B cell (primary cell): ENCODE results near the gene SOX15. TPM values are rescaled to one million over a fixed set of nuclear protein-coding genes. Genes with fewer than 3 reads are reported as not detected.

Experiments
- ATAC-seq: fragments of 200-7000 bp; cut with Tn5 transposase; one replicate; pipeline ENCODE4 v1.10.0; 2021; ENCODE audit warnings: low read depth, mild to moderate bottlenecking, moderate number of reproducible peaks, moderate library complexity
- CTCF ChIA-PET: fragments of 350-600 bp; sonication (Branson Sonifier 250); formaldehyde crosslinking; loops from one replicate; lab custom pipeline; 2021; ENCODE audit warnings: antibody characterized with exemption, inconsistent platforms; lab: Charles Lee
- POLR2A ChIA-PET: fragments of 350-600 bp; sonication (Branson Sonifier 250); formaldehyde crosslinking; loops from one replicate; lab custom pipeline; 2021; ENCODE audit warnings: antibody characterized with exemption; lab: Charles Lee
- DNase-seq: peaks from one replicate; pipeline ENCODE4 v3.0.0; 2013
- H2AFZ ChIP-seq: 2 replicates; pipeline ENCODE4 v1.6.1; 2012; ENCODE audit warnings: mild to moderate bottlenecking, low read depth, low read length; ENCODE audit not compliant: insufficient read depth, poor library complexity, severe bottlenecking
- H3K27ac ChIP-seq, 2 donors: 1 replicate in 1 of 2; 2 replicates in 1 of 2; pipeline ENCODE4 v1.5.1; 2012 to 2013; ENCODE audit warnings: low read length in 2 of 2, mild to moderate bottlenecking in 2 of 2, moderate library complexity in 1 of 2
- H3K27me3 ChIP-seq, 4 experiments: fragments of 200-600 bp in 1 of 4; sonication (generic) in 1 of 4; replicated peaks in 1 of 4; 1 replicate in 2 of 4; 2 replicates in 2 of 4; pipeline versions ENCODE4 v1.6.1 to v1.7.0; 2013 to 2016; ENCODE audit warnings: low read length in 3 of 4, mild to moderate bottlenecking in 2 of 4, mixed read lengths in 1 of 4, moderate library complexity in 1 of 4; ENCODE audit not compliant: insufficient read depth in 4 of 4, control insufficient read depth in 3 of 4; ENCODE audit errors: control extremely low read depth in 1 of 4
- H3K36me3 ChIP-seq, 2 experiments: replicated peaks in 1 of 2; 1 replicate in 1 of 2; 2 replicates in 1 of 2; pipeline versions ENCODE4 v1.6.1 to v1.7.1; 2013; ENCODE audit warnings: low read length in 1 of 2; ENCODE audit not compliant: insufficient read depth in 2 of 2, control insufficient read depth in 1 of 2; ENCODE audit errors: control extremely low read depth in 1 of 2, extremely low read depth in 1 of 2
- H3K4me1 ChIP-seq, 2 donors: fragments of 200-600 bp in 1 of 2; sonication (generic) in 1 of 2; 1 replicate in 1 of 2; 2 replicates in 1 of 2; pipeline versions ENCODE4 v1.5.1 to v1.6.1; 2013 to 2017; ENCODE audit warnings: low read length in 2 of 2; ENCODE audit not compliant: control insufficient read depth in 2 of 2, insufficient read depth in 2 of 2
- H3K4me2 ChIP-seq: replicated peaks from 2 replicates; pipeline ENCODE3; 2012; ENCODE audit warnings: mild to moderate bottlenecking, low read depth, low read length; ENCODE audit not compliant: poor library complexity, severe bottlenecking
- H3K4me3 ChIP-seq, 5 experiments: fragments of 200-600 bp in 1 of 5; sonication (generic) in 1 of 5; 1 replicate in 3 of 5; 2 replicates in 2 of 5; pipeline versions ENCODE4 v1.5.1 to v1.7.0; 2011 to 2016; ENCODE audit warnings: low read length in 4 of 5, mild to moderate bottlenecking in 4 of 5, low read depth in 2 of 5, control low read depth in 1 of 5, moderate library complexity in 1 of 5; ENCODE audit not compliant: insufficient read depth in 1 of 5; ENCODE audit errors: control extremely low read depth in 1 of 5, extremely low read depth in 1 of 5
- H3K79me2 ChIP-seq: fragments of 200-600 bp; sonication (generic); one replicate; pipeline ENCODE4 v1.6.0; 2016; ENCODE audit warnings: low read length; ENCODE audit not compliant: control insufficient read depth, insufficient read depth
- H3K9ac ChIP-seq: fragments of 200-600 bp; sonication (generic); 2 replicates; pipeline ENCODE4 v1.6.1; 2017; ENCODE audit warnings: mild to moderate bottlenecking, low read length, moderate library complexity
- H3K9me3 ChIP-seq, 3 donors: one replicate each; pipeline versions ENCODE4 v1.6.1 to v1.7.1; 2013; ENCODE audit warnings: low read length in 2 of 3; ENCODE audit not compliant: control insufficient read depth in 2 of 3, insufficient read depth in 1 of 3; ENCODE audit errors: control extremely low read depth in 1 of 3
- H4K20me1 ChIP-seq: 2 replicates; pipeline ENCODE4 v1.6.0; 2012; ENCODE audit warnings: mild to moderate bottlenecking, low read length; ENCODE audit not compliant: insufficient read depth, control insufficient read depth, poor library complexity, severe bottlenecking
- H3K27ac Mint-ChIP-seq: one replicate; pipeline ENCODE4 v1.8.0; 2021; ENCODE audit warnings: mixed read lengths
- H3K27me3 Mint-ChIP-seq: one replicate; pipeline ENCODE4 v1.8.0; 2021; ENCODE audit warnings: mixed read lengths
- H3K4me1 Mint-ChIP-seq: one replicate; pipeline ENCODE4 v1.8.0; 2021; ENCODE audit warnings: mixed read lengths
- H3K4me3 Mint-ChIP-seq: one replicate; pipeline ENCODE4 v1.8.0; 2021; ENCODE audit warnings: mixed read lengths
- H3K9me3 Mint-ChIP-seq: one replicate; pipeline ENCODE4 v1.8.0; 2022; ENCODE audit warnings: mixed read lengths; ENCODE audit not compliant: insufficient read depth
- EZH2 ChIP-seq: IDR thresholded peaks from 2 replicates; pipeline ENCODE4 v1.6.1; 2012; ENCODE audit warnings: borderline replicate concordance, low read depth, mild to moderate bottlenecking, moderate library complexity, low read length; ENCODE audit not compliant: insufficient read depth, poor library complexity, severe bottlenecking
- WGBS: methylation state at CpG from one replicate; pipeline ENCODE4 v1.1.5; 2013; ENCODE audit warnings: missing lambda C conversion rate; ENCODE audit not compliant: insufficient coverage; 5-methylcytosine and 5-hydroxymethylcytosine counted together
- intact Hi-C: fragments of 100-400 bp; cut with micrococcal nuclease; formaldehyde crosslinking; loops from one replicate; pipeline ENCODE4 v1.10.0; 2022
- polyA plus RNA-seq: library from polyadenylated mRNA; depleted of rRNA; stranded (reverse); fragments of >200 nt; gene quantifications from 2 replicates; pipeline ENCODE4 v1.2.3, GENCODE V29; 2012
- total RNA-seq, 2 donors: library from RNA; stranded (reverse); fragments of 120-200 nt in 1 of 2; gene quantifications; 1 replicate in 1 of 2; 2 replicates in 1 of 2; pipeline versions ENCODE4 v1.2.3 to v1.2.4, GENCODE V29; 2013 to 2022
- TF ChIP-seq, protein P1 (sequence below): fragments of 200-600 bp; IDR thresholded peaks from one replicate; pipeline ENCODE4 v1.8.0; 2022; ENCODE audit warnings: antibody characterized with exemption, mild to moderate bottlenecking

SOX15 gene
- total and polyA plus RNA-seq, 2 donors (not counting 1 experiment from before 2014, with no cell fraction given), result 0.18 to 0.96 TPM

GRCh38 chr17:7631398-7632380 lies 41.8 kb upstream of the SOX15 start:
- H3K36me3 ChIP-seq, result no peaks in the 10 kb centered on the region
- whole genome bisulfite sequencing, result 90% methylated on average over 11 of the region's 11 CpGs
- TF ChIP-seq EZH2, result no peak
- TF ChIP-seq, protein P1, sequence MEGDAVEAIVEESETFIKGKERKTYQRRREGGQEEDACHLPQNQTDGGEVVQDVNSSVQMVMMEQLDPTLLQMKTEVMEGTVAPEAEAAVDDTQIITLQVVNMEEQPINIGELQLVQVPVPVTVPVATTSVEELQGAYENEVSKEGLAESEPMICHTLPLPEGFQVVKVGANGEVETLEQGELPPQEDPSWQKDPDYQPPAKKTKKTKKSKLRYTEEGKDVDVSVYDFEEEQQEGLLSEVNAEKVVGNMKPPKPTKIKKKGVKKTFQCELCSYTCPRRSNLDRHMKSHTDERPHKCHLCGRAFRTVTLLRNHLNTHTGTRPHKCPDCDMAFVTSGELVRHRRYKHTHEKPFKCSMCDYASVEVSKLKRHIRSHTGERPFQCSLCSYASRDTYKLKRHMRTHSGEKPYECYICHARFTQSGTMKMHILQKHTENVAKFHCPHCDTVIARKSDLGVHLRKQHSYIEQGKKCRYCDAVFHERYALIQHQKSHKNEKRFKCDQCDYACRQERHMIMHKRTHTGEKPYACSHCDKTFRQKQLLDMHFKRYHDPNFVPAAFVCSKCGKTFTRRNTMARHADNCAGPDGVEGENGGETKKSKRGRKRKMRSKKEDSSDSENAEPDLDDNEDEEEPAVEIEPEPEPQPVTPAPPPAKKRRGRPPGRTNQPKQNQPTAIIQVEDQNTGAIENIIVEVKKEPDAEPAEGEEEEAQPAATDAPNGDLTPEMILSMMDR, result no peak
- H3K4me2 ChIP-seq, result no peak overlapping the region
- ChIA-PET CTCF (interaction anchor here (0.7 to 4.6 kb wide), 12 partner anchors 10 to 148 kb away, joined by 3 to 35 read pairs (median 5); partner anchors contain the start of genes ATP1B2, FXR2, SOX15 and TP53), POLR2A (no interaction called here)
- H3K4me3 Mint-ChIP-seq, result no peak overlapping the region
- no peak overlapping the region for H2AFZ ChIP-seq
- H3K9me3 Mint-ChIP-seq, result no peaks in the 10 kb centered on the region
- no peak overlapping the region for H3K4me3 ChIP-seq
- peaks cover 5 to 10% of the 10 kb centered on the region in 2 donors for H3K4me1 ChIP-seq
- peaks cover 9% of the 10 kb centered on the region for H3K79me2 ChIP-seq
- H3K27me3 Mint-ChIP-seq, result no peaks in the 10 kb centered on the region
- H3K27ac Mint-ChIP-seq, result no peak overlapping the region
- intact Hi-C loops, result loop anchor here (1.0 kb wide), 1 partner anchor 57 kb away; the partner anchor contains the start of gene WRAP53
- H3K4me1 Mint-ChIP-seq, result peaks cover 11% of the 10 kb centered on the region
- ATAC-seq, result no peak
- no peak overlapping the region for H3K27ac ChIP-seq
- H3K9me3 ChIP-seq, result no peaks in the 10 kb centered on the region
- H4K20me1 ChIP-seq, result no peaks in the 10 kb centered on the region
- no peak for DNase-seq
- no peaks in the 10 kb centered on the region for H3K27me3 ChIP-seq
- no peak overlapping the region for H3K9ac ChIP-seq
